IMR-90 (cell line): ENCODE measurements around the gene SMARCD1. TPM values are rescaled to one million over a fixed set of nuclear protein-coding genes. Genes with fewer than 3 reads are reported as not detected.

ENCODE experiments used
- ATAC-seq: fragments of 200-7000 bp; cut with Tn5 transposase; 2 replicates; pipeline ENCODE4 v1.9.1; 2020; ENCODE audit warnings: low read depth, mild to moderate bottlenecking, moderate library complexity
- BruUV-seq: library from RNA; stranded (reverse); fragments of 400-500 nt; replicated peaks from 2 replicates; lab custom pipeline; 2021; lab: Mats Ljungman, UMichigan
- CTCF ChIA-PET: fragments of 300-600 bp; formaldehyde crosslinking; extraction: SDS; loops from one replicate; lab custom pipeline; 2021; ENCODE audit warnings: antibody characterized with exemption; lab: Yijun Ruan, JAX
- POLR2A ChIA-PET: fragments of 300-600 bp; sonication (Branson Sonifier 250); formaldehyde crosslinking; loops from one replicate; lab custom pipeline; 2022; ENCODE audit warnings: antibody characterized with exemption; ENCODE audit not compliant: unreplicated experiment; lab: Charles Lee
- DNase-seq: peaks from one replicate; pipeline ENCODE4 v3.0.0; 2013
- H2AFZ ChIP-seq: replicated peaks from 2 replicates; pipeline ENCODE3; 2013; ENCODE audit warnings: low read length, mild to moderate bottlenecking; ENCODE audit not compliant: poor library complexity
- H2AK5ac ChIP-seq: 2 replicates; pipeline ENCODE4 v1.6.1; 2013; ENCODE audit warnings: low read depth, low read length, inconsistent platforms
- H2AK9ac ChIP-seq: replicated peaks from 2 replicates; pipeline ENCODE3; 2013; ENCODE audit warnings: mild to moderate bottlenecking, low read depth, low read length, moderate library complexity; ENCODE audit not compliant: poor library complexity
- H2BK120ac ChIP-seq: 2 replicates; pipeline ENCODE4 v1.6.1; 2013; ENCODE audit warnings: low read depth, low read length, inconsistent platforms
- H2BK15ac ChIP-seq: 3 replicates; pipeline ENCODE4 v1.6.1; 2013; ENCODE audit warnings: low read depth, low read length, inconsistent platforms
- H2BK20ac ChIP-seq: 2 replicates; pipeline ENCODE4 v1.6.1; 2013; ENCODE audit warnings: low read depth, mild to moderate bottlenecking, inconsistent platforms, low read length, moderate library complexity
- H2BK5ac ChIP-seq: 2 replicates; pipeline ENCODE4 v1.6.1; 2013; ENCODE audit warnings: mild to moderate bottlenecking, low read depth, low read length, inconsistent platforms; ENCODE audit not compliant: poor library complexity, severe bottlenecking
- H3K14ac ChIP-seq: replicated peaks from 2 replicates; pipeline ENCODE4 v1.6.1; 2013; ENCODE audit warnings: low read depth, low read length, inconsistent platforms
- H3K18ac ChIP-seq: 2 replicates; pipeline ENCODE4 v1.6.1; 2013; ENCODE audit warnings: low read depth, low read length, control low read depth
- H3K23ac ChIP-seq: 2 replicates; pipeline ENCODE4 v1.6.1; 2013; ENCODE audit warnings: low read depth, low read length, inconsistent platforms
- H3K27ac ChIP-seq: 2 replicates; pipeline ENCODE4 v1.5.1; 2013; ENCODE audit warnings: mild to moderate bottlenecking, control low read depth, low read length; ENCODE audit not compliant: insufficient read depth
- H3K27me3 ChIP-seq: 2 replicates; pipeline ENCODE4 v1.6.1; 2013; ENCODE audit warnings: low read length; ENCODE audit not compliant: control insufficient read depth, insufficient read depth
- H3K36me3 ChIP-seq: 2 replicates; pipeline ENCODE4 v1.6.1; 2013; ENCODE audit warnings: low read length, mixed read lengths; ENCODE audit not compliant: control insufficient read depth, insufficient read depth
- H3K4ac ChIP-seq: 2 replicates; pipeline ENCODE4 v1.6.1; 2013; ENCODE audit warnings: low read depth, low read length, inconsistent platforms
- H3K4me1 ChIP-seq: 2 replicates; pipeline ENCODE4 v1.6.1; 2013; ENCODE audit warnings: low read length, mixed read lengths; ENCODE audit not compliant: control insufficient read depth, insufficient read depth
- H3K4me2 ChIP-seq: 2 replicates; pipeline ENCODE4 v1.6.1; 2013; ENCODE audit warnings: low read depth, mild to moderate bottlenecking, control low read depth, low read length, moderate library complexity
- H3K4me3 ChIP-seq: 2 replicates; pipeline ENCODE4 v1.5.1; 2013; ENCODE audit warnings: low read depth, mild to moderate bottlenecking, control low read depth, low read length, moderate library complexity; ENCODE audit not compliant: insufficient read depth
- H3K56ac ChIP-seq: 2 replicates; pipeline ENCODE4 v1.6.1; 2013; ENCODE audit warnings: low read length, inconsistent platforms; ENCODE audit not compliant: insufficient read depth; ENCODE audit errors: extremely low read depth
- H3K79me1 ChIP-seq, 2 experiments: 2 replicates each; pipeline ENCODE4 v1.6.1; 2013; ENCODE audit warnings: low read length in 2 of 2, inconsistent platforms in 1 of 2, low read depth in 1 of 2
- H3K9ac ChIP-seq: 2 replicates; pipeline ENCODE4 v1.6.1; 2013; ENCODE audit warnings: low read depth, low read length, control low read depth
- H3K9me1 ChIP-seq: 2 replicates; pipeline ENCODE4 v1.6.1; 2013; ENCODE audit warnings: low read length, inconsistent platforms; ENCODE audit not compliant: insufficient read depth
- H3K9me3 ChIP-seq: 2 replicates; pipeline ENCODE4 v1.6.1; 2013; ENCODE audit warnings: low read length; ENCODE audit not compliant: control insufficient read depth, insufficient read depth
- H4K20me1 ChIP-seq: 2 replicates; pipeline ENCODE4 v1.6.1; 2013; ENCODE audit warnings: low read length, inconsistent platforms; ENCODE audit not compliant: insufficient read depth
- H4K5ac ChIP-seq: 2 replicates; pipeline ENCODE4 v1.6.1; 2013; ENCODE audit warnings: mild to moderate bottlenecking, low read depth, low read length, control low read depth
- H4K8ac ChIP-seq, 2 experiments: 2 replicates each; pipeline ENCODE4 v1.6.1; 2013; ENCODE audit warnings: low read depth in 2 of 2, low read length in 2 of 2, control low read depth in 1 of 2, inconsistent platforms in 1 of 2
- H4K91ac ChIP-seq: 2 replicates; pipeline ENCODE4 v1.6.1; 2013; ENCODE audit warnings: low read depth, low read length, inconsistent platforms; ENCODE audit not compliant: insufficient read depth
- BHLHE40 ChIP-seq: fragments of 150-350 bp; IDR thresholded peaks from 2 replicates; pipeline ENCODE4 v1.6.1; 2016; ENCODE audit warnings: mild to moderate bottlenecking, low read depth, low read length
- CEBPB ChIP-seq: IDR thresholded peaks from 2 replicates; pipeline ENCODE4 v1.6.1; 2012; ENCODE audit warnings: low read depth, low read length, improper control_type of control experiment
- CHD1 ChIP-seq: IDR thresholded peaks from 2 replicates; pipeline ENCODE4 v1.6.1; 2012; ENCODE audit warnings: low read depth, low read length, improper control_type of control experiment
- MAFK ChIP-seq: IDR thresholded peaks from 2 replicates; pipeline ENCODE4 v1.6.1; 2012; ENCODE audit warnings: low read depth, low read length, improper control_type of control experiment
- MAZ ChIP-seq: IDR thresholded peaks from 2 replicates; pipeline ENCODE4 v1.6.1; 2012; ENCODE audit warnings: low read depth, mild to moderate bottlenecking, low read length, improper control_type of control experiment, moderate library complexity, borderline replicate concordance
- MXI1 ChIP-seq: IDR thresholded peaks from 2 replicates; pipeline ENCODE4 v1.6.1; 2012; ENCODE audit warnings: low read depth, mild to moderate bottlenecking, low read length, moderate library complexity, borderline replicate concordance
- NFE2L2 ChIP-seq: fragments of 150-350 bp; IDR thresholded peaks from 2 replicates; pipeline ENCODE4 v1.6.1; 2016; ENCODE audit warnings: low read depth, mild to moderate bottlenecking, low read length
- RAD21 ChIP-seq: IDR thresholded peaks from 2 replicates; pipeline ENCODE4 v1.6.1; 2012; ENCODE audit warnings: low read length, improper control_type of control experiment
- RCOR1 ChIP-seq: IDR thresholded peaks from 2 replicates; pipeline ENCODE4 v1.6.1; 2012; ENCODE audit warnings: mild to moderate bottlenecking, low read length, improper control_type of control experiment; ENCODE audit not compliant: insufficient replicate concordance
- RFX5 ChIP-seq: IDR thresholded peaks from 2 replicates; pipeline ENCODE4 v1.8.0; 2012; ENCODE audit warnings: low read depth, mild to moderate bottlenecking, low read length, moderate library complexity
- SMC3 ChIP-seq: fragments of 150-350 bp; IDR thresholded peaks from 2 replicates; pipeline ENCODE4 v1.6.1; 2016; ENCODE audit warnings: low read depth, mild to moderate bottlenecking, antibody characterized with exemption, low read length, moderate library complexity
- WGBS, 2 experiments: methylation state at CpG; one replicate each; pipeline versions ENCODE4 v1.1.5 to v1.1.7; 2013; ENCODE audit warnings: missing lambda C conversion rate in 2 of 2; ENCODE audit not compliant: insufficient read length in 1 of 2; ENCODE audit errors: extremely low coverage in 2 of 2; 5-methylcytosine and 5-hydroxymethylcytosine counted together
- dilution Hi-C: fragments of 300-500 bp; cut with HindIII; formaldehyde crosslinking; loops from one replicate; pipeline ENCODE4 v1.14.3; 2018; ENCODE audit warnings: low sequenced_read_pairs; ENCODE audit not compliant: unreplicated experiment
- in situ Hi-C: fragments of 300-500 bp; cut with MboI; formaldehyde crosslinking; loops from 3 replicates; pipeline ENCODE4 v1.14.3; 2019; ENCODE audit warnings: low sequenced_read_pairs, inconsistent platforms, mixed read lengths
- intact Hi-C: fragments of 100-400 bp; cut with micrococcal nuclease; formaldehyde crosslinking; loops from 2 replicates; pipeline ENCODE4 v1.10.0; 2022
- polyA plus RNA-seq, 3 experiments: library from polyadenylated mRNA; depleted of rRNA; stranded (reverse); fragments of >200 nt; gene quantifications; 2 replicates each; pipeline ENCODE4 v1.2.3, GENCODE V29; 2012; ENCODE audit warnings: low replicate concordance in 1 of 3
- total RNA-seq: library from RNA; depleted of rRNA; stranded (reverse); fragments of >200 nt; gene quantifications from 2 replicates; pipeline ENCODE4 v1.2.3, GENCODE V29; 2012
- TF ChIP-seq, protein P1 (sequence below): fragments of 150-350 bp; IDR thresholded peaks from 2 replicates; pipeline ENCODE4 v1.6.1; 2017; ENCODE audit warnings: mild to moderate bottlenecking, antibody characterized with exemption, low read length, low read depth
- TF ChIP-seq, protein P2 (sequence below): fragments of 150-350 bp; IDR thresholded peaks from 2 replicates; pipeline ENCODE4 v1.6.1; 2016; ENCODE audit warnings: low read depth, mild to moderate bottlenecking, low read length, moderate library complexity, borderline replicate concordance
- TF ChIP-seq, protein P3 (sequence below): conservative IDR thresholded peaks from 2 replicates; pipeline ENCODE4 v1.5.1; 2012; ENCODE audit warnings: mild to moderate bottlenecking, low read depth, low read length, improper control_type of control experiment

The SMARCD1 gene
- total and polyA plus RNA-seq, 2 of the 4 experiments (the other 2 are of a cell fraction): 28.1 to 47.9 TPM

DNA sequence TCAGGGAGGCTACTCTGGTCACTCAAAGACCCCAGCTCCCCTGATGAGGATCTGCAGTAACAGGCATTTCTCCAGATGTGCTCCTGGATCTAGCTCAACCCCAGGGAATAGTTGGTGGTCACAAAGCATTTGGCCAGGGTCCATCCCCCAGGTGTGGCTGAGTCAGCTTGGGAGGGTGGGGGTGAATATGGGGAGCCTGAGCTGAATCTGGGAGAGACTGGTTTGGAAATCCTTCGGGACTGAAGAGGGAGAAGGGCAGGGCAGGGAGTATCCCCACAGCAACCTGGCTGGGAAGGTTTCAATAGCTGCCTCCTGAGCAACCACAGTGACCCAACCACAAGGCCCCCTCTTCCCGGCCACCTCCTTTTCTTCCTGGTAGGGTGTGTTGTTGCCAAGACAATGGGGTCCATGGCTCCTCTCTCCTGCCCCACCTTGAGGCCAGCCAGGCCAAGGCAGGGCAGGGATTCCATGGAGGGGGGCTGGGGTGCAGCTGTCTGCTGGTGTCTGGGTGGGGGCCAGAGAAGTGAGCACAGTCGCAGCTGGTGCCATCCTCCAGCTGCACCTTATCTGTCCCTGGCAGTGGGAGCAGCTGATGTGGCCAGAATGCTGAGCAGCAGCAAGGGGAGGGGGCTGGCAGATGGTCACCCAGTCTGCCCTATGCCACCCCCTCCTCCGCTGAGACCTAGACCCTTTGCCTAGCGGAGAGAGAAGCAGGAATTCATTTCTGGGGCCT is 22.2 kb upstream of the SMARCD1 start:
- no peak overlapping the region for H3K9ac ChIP-seq
- no peak overlapping the region for H2BK15ac ChIP-seq
- no peak overlapping the region; the same call in 1 of the 2 replicates for H2AK5ac ChIP-seq
- no peak overlapping the region for H3K23ac ChIP-seq
- CTCF ChIA-PET: interaction anchor here (0.5 to 1.1 kb wide), 3 partner anchors 24 to 74 kb away, joined by 3 to 5 read pairs (median 4); partner anchors contain the start of gene COX14
- H2BK120ac ChIP-seq: no peak overlapping the region
- dilution Hi-C loops: no loop called here
- no peak overlapping the region for H3K4me2 ChIP-seq
- intact Hi-C loops: no loop called here
- H3K14ac ChIP-seq: no peak overlapping the region
- WGBS, 2 experiments: 80% methylated on average over 2 of the region's 5 CpGs; no CpG with 5 or more reads in 1 of the 2 experiments
- no peaks in the 10 kb centered on the region for H3K9me3 ChIP-seq
- no peak overlapping the region for H4K8ac ChIP-seq
- no peak overlapping the region for H3K56ac ChIP-seq
- no TSS peak for BruUV-seq
- no peak overlapping the region for H3K4me3 ChIP-seq
- H3K4ac ChIP-seq: no peak overlapping the region
- H2AK9ac ChIP-seq: no peak overlapping the region
- no peak overlapping the region for H2AFZ ChIP-seq
- H3K18ac ChIP-seq: no peak overlapping the region
- in situ Hi-C loops: no loop called here
- H4K5ac ChIP-seq: no peak overlapping the region
- H3K4me1 ChIP-seq: peaks cover 13% of the 10 kb centered on the region
- no peak overlapping the region for H4K91ac ChIP-seq
- H3K79me1 ChIP-seq: no peaks in the 10 kb centered on the region
- ATAC-seq (no peak), DNase-seq (peak; percentile 20)
- H2BK5ac ChIP-seq: no peak overlapping the region
- no peaks in the 10 kb centered on the region for H3K27me3 ChIP-seq
- POLR2A ChIA-PET: interaction anchor here (1.0 kb wide), 1 partner anchor 22 kb away, joined by 3 read pairs; no protein-coding TSS in a partner anchor
- H2BK20ac ChIP-seq: no peak overlapping the region
- no peaks in the 10 kb centered on the region; the same call in 1 of the 2 replicates for H4K20me1 ChIP-seq
- 0 out of 2 replicates have a peak, but pooled peaks cover 7% of the 10 kb centered on the region for H3K9me1 ChIP-seq
- no peak overlapping the region for H3K27ac ChIP-seq
- H3K36me3 ChIP-seq: 0 out of 2 replicates have a peak, but pooled peaks cover 3% of the 10 kb centered on the region
- TF ChIP-seq MXI1 (no peak), MAFK (no peak), CHD1 (no peak), MAZ (no peak), BHLHE40 (no peak), CEBPB (no peak), SMC3 (no peak), NFE2L2 (no peak), RAD21 (no peak), RFX5 (no peak), RCOR1 (no peak)
- TF ChIP-seq, protein P1, sequence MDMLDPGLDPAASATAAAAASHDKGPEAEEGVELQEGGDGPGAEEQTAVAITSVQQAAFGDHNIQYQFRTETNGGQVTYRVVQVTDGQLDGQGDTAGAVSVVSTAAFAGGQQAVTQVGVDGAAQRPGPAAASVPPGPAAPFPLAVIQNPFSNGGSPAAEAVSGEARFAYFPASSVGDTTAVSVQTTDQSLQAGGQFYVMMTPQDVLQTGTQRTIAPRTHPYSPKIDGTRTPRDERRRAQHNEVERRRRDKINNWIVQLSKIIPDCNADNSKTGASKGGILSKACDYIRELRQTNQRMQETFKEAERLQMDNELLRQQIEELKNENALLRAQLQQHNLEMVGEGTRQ: no peak
- TF ChIP-seq, protein P2, sequence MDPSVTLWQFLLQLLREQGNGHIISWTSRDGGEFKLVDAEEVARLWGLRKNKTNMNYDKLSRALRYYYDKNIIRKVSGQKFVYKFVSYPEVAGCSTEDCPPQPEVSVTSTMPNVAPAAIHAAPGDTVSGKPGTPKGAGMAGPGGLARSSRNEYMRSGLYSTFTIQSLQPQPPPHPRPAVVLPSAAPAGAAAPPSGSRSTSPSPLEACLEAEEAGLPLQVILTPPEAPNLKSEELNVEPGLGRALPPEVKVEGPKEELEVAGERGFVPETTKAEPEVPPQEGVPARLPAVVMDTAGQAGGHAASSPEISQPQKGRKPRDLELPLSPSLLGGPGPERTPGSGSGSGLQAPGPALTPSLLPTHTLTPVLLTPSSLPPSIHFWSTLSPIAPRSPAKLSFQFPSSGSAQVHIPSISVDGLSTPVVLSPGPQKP: no peak
- TF ChIP-seq, protein P3, sequence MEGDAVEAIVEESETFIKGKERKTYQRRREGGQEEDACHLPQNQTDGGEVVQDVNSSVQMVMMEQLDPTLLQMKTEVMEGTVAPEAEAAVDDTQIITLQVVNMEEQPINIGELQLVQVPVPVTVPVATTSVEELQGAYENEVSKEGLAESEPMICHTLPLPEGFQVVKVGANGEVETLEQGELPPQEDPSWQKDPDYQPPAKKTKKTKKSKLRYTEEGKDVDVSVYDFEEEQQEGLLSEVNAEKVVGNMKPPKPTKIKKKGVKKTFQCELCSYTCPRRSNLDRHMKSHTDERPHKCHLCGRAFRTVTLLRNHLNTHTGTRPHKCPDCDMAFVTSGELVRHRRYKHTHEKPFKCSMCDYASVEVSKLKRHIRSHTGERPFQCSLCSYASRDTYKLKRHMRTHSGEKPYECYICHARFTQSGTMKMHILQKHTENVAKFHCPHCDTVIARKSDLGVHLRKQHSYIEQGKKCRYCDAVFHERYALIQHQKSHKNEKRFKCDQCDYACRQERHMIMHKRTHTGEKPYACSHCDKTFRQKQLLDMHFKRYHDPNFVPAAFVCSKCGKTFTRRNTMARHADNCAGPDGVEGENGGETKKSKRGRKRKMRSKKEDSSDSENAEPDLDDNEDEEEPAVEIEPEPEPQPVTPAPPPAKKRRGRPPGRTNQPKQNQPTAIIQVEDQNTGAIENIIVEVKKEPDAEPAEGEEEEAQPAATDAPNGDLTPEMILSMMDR: no peak
